Epithelial cell of esophagus (primary cell): ENCODE data around the gene VARS1.

Experiments used
- DNase-seq: peaks from one replicate; pipeline ENCODE4 v3.0.0; 2010; ENCODE audit warnings: low read depth
- H3K4me3 ChIP-seq: 2 replicates; pipeline ENCODE4 v1.5.1; 2011; ENCODE audit warnings: mild to moderate bottlenecking, low read length, control low read depth
- CTCF ChIP-seq: IDR thresholded peaks from 2 replicates; pipeline ENCODE4 v1.5.1; 2011; ENCODE audit warnings: low read depth, mild to moderate bottlenecking, low read length, control low read depth, inconsistent platforms; ENCODE audit not compliant: insufficient read depth; ENCODE audit errors: missing control alignments

VARS1 gene

DNA sequence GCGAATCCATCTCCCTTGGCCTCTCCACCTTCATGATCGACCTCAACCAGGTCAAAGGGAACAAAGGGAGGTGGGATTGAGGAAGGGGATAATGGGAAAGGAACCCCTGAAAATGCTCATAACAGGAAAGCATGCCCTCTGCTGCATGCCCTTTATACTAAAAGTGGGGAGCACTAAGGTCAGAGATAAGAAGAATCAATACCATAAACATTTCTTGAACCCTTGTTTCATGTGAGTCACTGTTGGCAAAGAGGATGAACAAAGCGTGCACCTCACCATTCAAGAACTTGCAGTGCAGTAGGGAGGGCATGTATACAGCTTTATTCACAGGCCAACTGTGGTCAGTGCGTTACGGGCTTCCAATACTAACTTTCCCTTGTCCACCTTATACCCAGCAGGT is 34.8 kb downstream of the VARS1 start:
- H3K4me3 ChIP-seq: no peak overlapping the region
- no peak for DNase-seq
- no peak for TF ChIP-seq CTCF

- DNase-seq: no peak
- no peak overlapping the region for H3K4me3 ChIP-seq
- TF ChIP-seq CTCF: no peak
These were observed 37.3 kb downstream of the VARS1 start for GRCh38 chr6:31758281-31758680.

DNA sequence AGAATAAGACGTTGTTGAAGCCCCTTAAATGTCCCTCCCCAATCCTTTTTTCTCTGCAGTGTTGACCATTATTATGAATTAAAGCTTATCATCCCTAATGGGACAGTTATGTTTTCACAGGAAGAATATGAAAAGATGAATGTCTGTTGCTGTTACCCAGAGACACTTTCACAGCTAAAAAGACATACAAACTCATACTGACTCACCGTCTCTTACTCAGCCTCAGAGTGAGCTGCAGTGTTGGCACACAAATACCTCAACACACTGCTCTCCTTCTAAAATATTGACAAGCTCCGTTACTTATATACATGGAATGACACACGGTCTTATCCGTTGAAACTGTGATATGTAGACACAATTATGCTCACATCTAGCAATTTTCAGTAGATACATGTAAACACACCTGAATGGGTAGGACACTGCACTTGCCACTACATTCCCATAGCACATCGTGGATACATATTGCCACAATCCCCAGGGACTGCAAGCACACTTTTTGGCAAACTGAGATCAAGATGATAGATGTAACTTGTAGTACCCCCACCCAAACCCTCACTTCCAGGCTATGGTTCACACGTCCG is 42.7 kb downstream of the VARS1 start:
- no peak for TF ChIP-seq CTCF
- H3K4me3 ChIP-seq: no peak overlapping the region
- peak; percentile 80 for DNase-seq

GRCh38 chr6:31750411-31751022 is 45.0 kb downstream of the VARS1 start:
- DNase-seq: no peak
- TF ChIP-seq CTCF: no peak
- no peak overlapping the region for H3K4me3 ChIP-seq

GRCh38 chr6:31749301-31750036 is 46.1 kb downstream of the VARS1 start:
- no peak for TF ChIP-seq CTCF
- no peak overlapping the region for H3K4me3 ChIP-seq

More at GRCh38 chr6:31749301-31750036, 46.1 kb downstream of the VARS1 start:
- DNase-seq: no peak
